ENCODE measurements around the gene SAP30L. TPM values are rescaled to one million over a fixed set of nuclear protein-coding genes. Genes with fewer than 3 reads are reported as not detected.

Gene SAP30L
- total RNA-seq: 21.1 and 50.9 TPM in 2 replicates

GRCh38 chr5:154445422-154446194, at the start of gene SAP30L:
Gene SAP30L, plus strand, starts transcription at chr5:154445997. Its CDS starts 608 bp downstream, at chr5:154446605.

GRCh38 chr5:154478224-154478565, 32.4 kb downstream of the SAP30L start, which contains the start of gene HAND1:
Gene HAND1, minus strand, starts transcription at chr5:154478227. Its CDS starts 219 bp downstream, at chr5:154478008.

Other genes with a start within 250 kb of the SAP30L start
- gene HAND1, start 32.2 kb downstream of the SAP30L start, total RNA-seq: not detected in 2 replicates